COLO829 (cell line): ENCODE data around the gene NPR1.

Experiments
- DNase-seq: peaks from one replicate; pipeline ENCODE4 v3.0.0; 2012; ENCODE audit warnings: low spot score

Gene NPR1

DNA sequence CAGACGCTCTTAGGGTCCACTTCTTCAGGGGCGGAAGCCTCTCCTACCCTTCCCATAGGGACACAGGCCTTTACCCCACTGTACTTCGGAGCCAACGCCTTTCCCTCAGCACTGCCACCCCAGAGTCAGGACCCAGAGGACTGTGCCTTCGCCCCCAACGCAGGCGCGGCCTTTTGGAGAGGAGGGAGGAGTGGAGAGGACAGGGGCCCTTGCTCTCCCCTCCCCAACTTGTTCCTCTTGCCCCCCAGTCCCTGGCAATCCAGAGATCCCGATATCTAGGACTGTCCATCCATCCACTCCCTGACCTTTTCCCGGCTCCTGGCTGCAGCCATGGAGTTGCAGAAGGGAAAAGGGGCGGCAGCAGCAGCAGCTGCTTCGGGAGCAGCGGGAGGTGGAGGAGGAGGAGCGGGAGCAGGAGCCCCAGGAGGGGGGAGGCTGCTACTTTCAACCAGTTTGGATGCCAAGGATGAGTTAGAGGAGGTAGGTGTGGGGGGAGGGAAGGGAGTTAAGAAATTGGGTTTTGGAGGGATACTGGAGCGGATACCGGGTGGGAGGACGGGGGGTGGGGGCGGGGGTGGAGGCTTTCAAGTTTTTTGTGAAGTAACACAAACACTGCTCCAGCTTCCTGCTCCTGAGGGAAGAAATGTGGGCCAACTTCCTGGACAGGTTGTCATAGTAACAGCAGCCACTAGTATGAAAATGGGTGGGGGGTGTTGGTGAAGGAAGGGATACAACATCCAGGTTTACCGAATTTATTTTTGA is 50.0 kb downstream of the NPR1 start:
- peak; percentile 45 for DNase-seq

DNA sequence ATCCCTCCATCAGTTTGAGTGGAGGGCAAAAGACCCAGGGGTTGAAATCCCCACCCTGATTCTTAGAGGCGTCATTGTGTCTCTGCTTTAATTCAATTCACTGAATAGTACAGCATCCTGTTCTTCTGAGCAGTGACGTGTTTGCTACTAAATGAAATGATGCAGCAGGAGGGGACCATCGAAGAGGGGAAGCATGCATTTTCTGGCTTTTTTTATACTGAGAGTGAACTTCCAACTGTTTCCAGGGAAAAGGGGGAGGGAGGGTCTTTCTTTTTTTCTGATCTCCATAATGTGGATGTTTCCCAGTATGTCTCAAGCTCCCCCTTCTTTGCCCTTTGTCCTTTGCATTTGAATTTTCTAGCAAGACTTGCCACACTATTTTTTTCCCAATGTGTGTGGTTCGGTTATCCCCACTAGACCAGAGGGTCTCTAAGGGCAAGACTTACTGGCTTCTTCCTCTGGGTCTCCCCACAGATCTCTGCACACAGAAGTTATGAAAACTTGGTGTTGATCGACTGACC is 52.0 kb downstream of the NPR1 start:
- no peak for DNase-seq

DNA sequence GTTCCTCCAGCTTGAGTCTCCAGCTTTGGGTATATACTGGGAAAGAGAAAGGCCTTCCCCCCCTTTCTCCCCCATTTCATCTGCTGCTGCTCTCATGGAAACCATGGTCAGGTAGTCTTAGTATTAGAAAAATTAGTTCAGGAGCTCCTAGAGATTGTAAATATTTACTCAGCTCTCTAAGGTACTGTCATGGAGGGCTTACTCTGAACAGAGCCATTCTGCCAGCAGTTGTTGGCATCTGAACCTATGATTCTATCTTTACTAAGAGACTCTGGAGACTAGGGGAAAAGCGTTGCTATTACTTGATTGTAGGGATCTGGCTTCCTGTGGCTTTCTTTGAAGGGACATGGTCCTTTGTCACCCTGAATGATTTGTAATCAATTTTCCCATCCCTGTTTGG is 55.5 kb downstream of the NPR1 start:
- no peak for DNase-seq

DNA sequence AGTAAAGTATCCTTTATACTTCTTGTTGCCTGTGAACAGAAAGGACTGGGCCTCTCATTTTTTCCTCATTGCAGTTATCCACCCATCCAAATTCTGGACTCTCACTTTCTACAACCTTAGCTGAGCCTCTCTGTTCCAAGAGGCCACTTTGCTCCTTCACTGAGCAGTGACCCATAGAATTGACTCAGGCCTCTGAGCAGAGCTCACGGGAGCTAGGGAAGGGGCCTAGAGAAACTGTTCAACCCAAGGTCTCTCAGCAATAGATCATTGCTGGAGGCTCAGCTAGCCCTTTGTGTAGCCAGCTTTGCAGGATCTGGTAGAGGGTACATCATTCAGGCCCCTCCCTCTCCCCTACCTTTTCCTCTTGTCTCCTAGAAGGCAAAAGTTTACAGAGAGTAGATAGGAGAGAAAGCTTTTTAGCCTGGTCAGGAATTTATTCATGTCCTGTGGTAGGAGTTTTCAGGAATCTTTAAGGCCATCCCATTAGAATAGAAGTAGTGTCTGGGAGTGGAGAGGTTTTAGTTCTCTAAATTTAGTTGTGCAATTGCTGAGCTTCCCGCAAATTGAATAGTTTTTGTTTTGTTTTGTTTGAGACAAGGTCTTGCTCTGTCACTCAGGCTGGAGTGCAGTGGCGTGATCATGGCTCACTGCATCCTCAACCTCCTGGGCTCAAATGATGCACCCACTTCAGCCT is 56.1 kb downstream of the NPR1 start:
- DNase-seq = no peak

DNA sequence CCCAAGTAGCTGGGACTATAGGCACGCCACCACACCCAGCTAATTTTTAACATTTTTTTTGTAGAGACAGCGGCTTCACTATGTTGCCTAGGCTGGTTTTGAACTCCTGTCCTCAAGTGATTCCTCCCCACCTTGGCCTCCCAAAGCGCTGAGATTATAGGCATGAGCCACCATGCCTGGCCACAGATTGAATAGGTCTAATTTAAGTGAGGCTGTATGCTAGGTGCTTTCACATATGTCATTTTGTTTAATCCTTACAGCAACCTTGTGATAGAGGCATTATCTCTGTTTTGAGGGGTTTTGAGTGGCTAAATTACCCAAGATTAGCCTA is 56.6 kb downstream of the NPR1 start:
- DNase-seq = no peak

DNA sequence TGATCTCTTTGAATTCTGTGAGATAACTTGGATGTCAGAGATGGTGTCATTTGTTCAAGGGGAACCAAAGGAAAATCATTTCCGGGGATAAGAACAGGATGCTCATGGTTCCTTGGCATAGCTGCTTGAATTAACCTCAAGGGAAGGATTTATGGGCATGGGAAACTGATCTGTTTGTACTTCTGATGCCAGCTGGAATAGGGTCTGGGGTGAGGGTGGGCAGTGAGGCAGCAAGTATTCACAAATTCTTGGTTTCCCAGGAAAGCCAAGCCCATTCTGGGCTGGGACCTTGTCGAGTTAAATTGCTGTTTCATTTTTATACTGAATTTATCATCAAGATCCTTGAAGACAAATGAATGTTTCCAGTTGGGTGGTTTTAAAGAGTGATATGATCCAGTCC is 63.5 kb downstream of the NPR1 start:
- DNase-seq = no peak

DNA sequence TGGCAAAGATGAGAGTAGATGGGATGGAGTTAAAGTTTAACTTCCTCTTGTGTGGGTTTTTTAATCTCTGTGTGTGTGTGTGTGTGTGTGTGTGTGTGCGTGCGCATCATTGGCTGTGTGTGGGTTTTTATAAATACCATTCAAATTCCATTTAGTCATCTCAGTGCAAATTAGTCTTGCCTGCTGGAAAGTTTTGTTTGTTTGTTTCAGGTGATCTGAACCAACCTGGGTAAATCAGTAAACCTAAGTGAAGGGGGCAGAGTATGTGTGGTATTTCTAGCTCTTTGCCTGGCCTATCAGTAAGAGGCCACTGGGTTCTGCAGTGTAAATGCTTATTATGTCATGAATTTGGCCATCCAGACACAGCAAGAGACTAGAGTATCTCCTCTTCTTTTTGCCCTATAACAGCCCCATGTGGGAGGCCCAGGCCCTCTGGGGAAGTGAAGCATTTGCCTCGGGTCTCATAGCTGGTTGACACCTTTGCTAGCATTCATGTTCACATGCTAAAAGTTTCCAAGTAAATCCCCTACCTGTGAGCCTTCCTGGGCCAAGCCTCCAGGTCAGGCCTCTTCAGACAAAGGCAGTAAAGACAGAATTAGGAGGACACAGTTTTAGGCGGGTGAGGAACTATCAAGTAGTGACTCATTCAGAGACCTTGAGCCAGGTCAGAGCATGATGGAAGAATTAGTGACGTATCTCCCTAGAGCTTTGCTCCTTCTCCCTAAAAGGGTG is 64.1 kb downstream of the NPR1 start:
- DNase-seq = no peak
